NCI-H345 treated with DMSO at 0.1 percent for 48 hours (cell line): Measurements from ENCODE around the gene RHOBTB3.

Source experiments
- DNase-seq: peaks from one replicate; lab custom pipeline; 2025; ENCODE audit not compliant: unreplicated experiment; lab: John Stamatoyannopoulos, UW

Gene RHOBTB3

GRCh38 chr5:95837492-95837891 is 106.4 kb downstream of the RHOBTB3 start:
- DNase-seq, result no peak

- no peak for DNase-seq
These were observed 106.9 kb downstream of the RHOBTB3 start for GRCh38 chr5:95838001-95838520.

GRCh38 chr5:95838556-95838955 is 107.4 kb downstream of the RHOBTB3 start:
- DNase-seq, result no peak

- no peak for DNase-seq
These were observed 108.5 kb downstream of the RHOBTB3 start for GRCh38 chr5:95839658-95840057.

- no peak for DNase-seq
These were observed 110.0 kb downstream of the RHOBTB3 start for GRCh38 chr5:95840956-95841705.

- no peak for DNase-seq
These were observed 111.0 kb downstream of the RHOBTB3 start for GRCh38 chr5:95841914-95842812.

- no peak for DNase-seq
These were observed 111.9 kb downstream of the RHOBTB3 start for GRCh38 chr5:95842854-95843544.

- no peak for DNase-seq
These were observed 112.6 kb downstream of the RHOBTB3 start for GRCh38 chr5:95843733-95844223.

GRCh38 chr5:95845391-95845790 is 114.3 kb downstream of the RHOBTB3 start:
- no peak for DNase-seq
